ENCODE measurements around the gene HBQ1.

- TF ChIP-seq POLR2A (IDR thresholded peaks at IDR 0.05; ENCODE audit: extremely low read depth, insufficient read length) (no peak), CTCF (IDR thresholded peaks at IDR 0.05; ENCODE audit: low read depth, low read length) (no peak)
Observed at GRCh38 chr16:177981-178667, 2.1 kb upstream of the HBQ1 start.

Data from NB4 (cell line).